ENCODE data around the gene HHATL. TPM values are rescaled to one million over a fixed set of nuclear protein-coding genes. Genes with fewer than 3 reads are reported as not detected.

HHATL gene
- total RNA-seq, 1 donor from 2014 or later: 0.73 TPM

GRCh38 chr3:42698216-42698910, 4.2 kb downstream of the HHATL start:
- no peak for DNase-seq (ENCODE audit: low spot score)

- DNase-seq (ENCODE audit: low spot score): peak; percentile 30
Measured at GRCh38 chr3:42697289-42698051, 5.1 kb downstream of the HHATL start.

GRCh38 chr3:42696356-42697288, 6.0 kb downstream of the HHATL start:
- DNase-seq (ENCODE audit: low spot score): peak; percentile 32

GRCh38 chr3:42694366-42694765, 8.2 kb downstream of the HHATL start:
- no peak for DNase-seq (ENCODE audit: low spot score)

GRCh38 chr3:42693530-42693930, 9.1 kb downstream of the HHATL start:
- no peak for DNase-seq (ENCODE audit: low spot score)

GRCh38 chr3:42692667-42693529, 9.7 kb downstream of the HHATL start:
- DNase-seq (ENCODE audit: low spot score): no peak

GRCh38 chr3:42691816-42692666, 10.6 kb downstream of the HHATL start:
- DNase-seq (ENCODE audit: low spot score): no peak

- no peak for DNase-seq (ENCODE audit: low spot score)
Measured at GRCh38 chr3:42690766-42691680, 11.6 kb downstream of the HHATL start.

- no peak for DNase-seq (ENCODE audit: low spot score)
Measured at GRCh38 chr3:42690191-42690590, 12.4 kb downstream of the HHATL start.

GRCh38 chr3:42689421-42690014, 13.1 kb downstream of the HHATL start:
- DNase-seq (ENCODE audit: low spot score): no peak

- no peak for DNase-seq (ENCODE audit: low spot score)
Measured at GRCh38 chr3:42688487-42689420, 13.8 kb downstream of the HHATL start.

GRCh38 chr3:42688016-42688415, 14.6 kb downstream of the HHATL start:
- DNase-seq (ENCODE audit: low spot score): no peak

GRCh38 chr3:42686832-42687650, 15.6 kb downstream of the HHATL start:
- no peak for DNase-seq (ENCODE audit: low spot score)

- no peak for DNase-seq (ENCODE audit: low spot score)
Measured at GRCh38 chr3:42685891-42686820, 16.4 kb downstream of the HHATL start.

GRCh38 chr3:42685363-42685881, 17.2 kb downstream of the HHATL start, which contains the start of gene KLHL40:
KLHL40 (plus strand) TSS chr3:42685537; CDS start chr3:42685619, 82 bp downstream.
- no peak for DNase-seq (ENCODE audit: low spot score)

Measured in ureter (tissue), 1 donor.